ENCODE results near the gene TMC6.
"Not testable (repeated sequence)": the region's sequence is repeated elsewhere in the genome, so short reads cannot be mapped to it uniquely, and the experiment has no call there.

Gene TMC6

GRCh38 chr17:78107976-78108725 is 20.4 kb downstream of the TMC6 start:
- DNase-seq = no peak

DNA sequence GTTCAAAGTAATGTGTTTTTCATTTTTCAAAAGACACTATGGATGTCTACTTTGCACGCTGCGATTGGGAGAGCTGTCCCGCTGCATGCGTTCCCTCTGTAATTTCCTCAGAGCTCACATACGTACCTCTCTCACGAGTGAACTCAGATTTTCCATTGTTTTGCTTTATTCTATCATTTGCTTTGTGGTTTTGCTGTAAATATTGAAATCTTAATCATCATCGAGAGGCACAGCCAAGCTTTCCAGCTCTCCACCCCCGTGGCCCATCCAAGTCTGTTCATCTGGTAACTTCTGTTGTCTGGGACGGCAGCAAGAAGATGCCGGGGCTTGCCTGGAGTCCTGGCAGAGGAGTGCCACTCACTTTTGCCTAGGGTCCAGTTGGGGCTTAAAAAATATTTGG is 21.1 kb downstream of the TMC6 start:
- no peak for DNase-seq

DNA sequence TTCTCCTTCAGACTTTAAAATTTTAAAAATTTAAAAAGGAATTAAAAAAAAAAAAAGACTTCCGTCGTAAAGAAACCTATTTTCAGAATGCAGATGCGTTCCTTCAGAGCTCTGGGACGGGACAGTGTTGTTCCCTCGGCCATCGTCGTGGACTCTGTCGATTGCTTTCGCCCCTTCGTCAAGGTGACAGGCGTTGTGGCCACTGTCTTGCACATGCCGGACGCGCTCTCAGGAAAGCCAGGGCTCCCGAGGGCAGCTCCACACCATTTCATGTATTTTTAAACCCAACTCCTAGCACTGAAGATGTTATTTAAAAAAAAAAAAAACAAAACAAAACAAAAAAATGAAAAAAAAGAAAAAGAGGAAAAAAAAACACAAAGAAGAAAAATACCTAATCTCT is 22.3 kb downstream of the TMC6 start:
- no peak for DNase-seq

DNA sequence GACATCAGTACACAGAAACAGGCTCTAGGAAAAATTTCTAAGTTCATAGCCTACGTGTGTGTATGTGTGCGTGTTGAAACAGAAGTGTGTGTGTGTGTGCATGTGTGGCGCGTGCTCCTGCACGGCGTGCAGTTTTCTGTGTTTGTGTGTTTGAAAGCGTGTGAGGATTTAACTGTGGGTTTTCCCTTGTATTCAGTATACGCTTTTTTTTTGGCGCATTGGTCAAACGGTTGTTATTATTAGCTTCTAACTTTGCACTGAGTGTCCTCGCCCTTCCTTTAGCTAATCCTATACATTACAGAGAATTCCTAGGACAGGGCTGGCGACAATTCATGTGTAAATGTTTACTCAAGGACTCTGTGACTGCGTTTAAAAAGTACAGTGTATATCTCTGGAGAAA is 23.0 kb downstream of the TMC6 start:
- DNase-seq = no peak

- DNase-seq = no peak
Observed at GRCh38 chr17:78105101-78105500, 23.5 kb downstream of the TMC6 start.

- no peak for DNase-seq
Observed at GRCh38 chr17:78104540-78104941, 24.0 kb downstream of the TMC6 start.

GRCh38 chr17:78103311-78103710 is 25.2 kb downstream of the TMC6 start:
- DNase-seq = no peak

DNA sequence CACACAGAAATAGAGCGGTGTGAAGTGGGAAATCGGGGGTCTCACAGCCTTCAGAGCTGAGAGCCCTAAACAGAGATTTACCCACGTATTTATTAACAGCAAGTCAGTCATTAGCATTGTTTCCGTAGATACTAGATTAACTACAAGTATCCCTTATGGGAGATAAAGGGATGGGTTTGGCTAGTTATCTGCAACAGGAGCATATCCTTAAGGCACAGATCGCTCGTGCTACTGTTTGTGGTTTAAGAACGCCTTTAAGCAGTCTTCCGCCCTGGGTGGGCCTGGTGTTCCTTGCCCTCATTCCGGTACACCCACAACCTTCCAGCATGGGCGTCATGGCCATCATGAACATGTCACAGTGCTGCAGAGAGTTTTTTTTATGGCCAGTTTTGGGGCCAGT is 27.0 kb downstream of the TMC6 start:
- DNase-seq = no peak

GRCh38 chr17:78101112-78101511 is 27.4 kb downstream of the TMC6 start:
- no peak for DNase-seq

DNA sequence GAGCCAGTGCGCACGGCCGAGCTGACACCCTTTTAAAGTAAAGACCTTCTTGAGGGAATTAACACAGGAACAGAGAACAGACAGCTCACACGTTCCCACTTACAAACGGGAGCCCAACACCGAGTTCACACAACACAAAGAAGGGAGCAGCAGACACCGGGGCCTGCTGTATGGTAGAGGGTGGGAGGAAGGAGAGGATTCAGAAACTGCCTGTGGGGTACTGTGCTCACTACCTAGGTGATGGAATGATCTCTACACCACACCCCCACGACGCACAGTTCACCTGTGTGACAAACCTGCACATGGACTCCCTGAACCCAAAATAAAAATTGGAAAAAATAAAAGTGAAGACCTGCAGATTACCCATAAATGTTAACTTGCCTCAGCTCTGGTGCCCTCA is 32.5 kb downstream of the TMC6 start:
- DNase-seq = no peak

- no peak for DNase-seq
Observed at GRCh38 chr17:78095035-78095434, 33.5 kb downstream of the TMC6 start.

- no peak for DNase-seq
Observed at GRCh38 chr17:78092794-78093324, 35.7 kb downstream of the TMC6 start.

DNA sequence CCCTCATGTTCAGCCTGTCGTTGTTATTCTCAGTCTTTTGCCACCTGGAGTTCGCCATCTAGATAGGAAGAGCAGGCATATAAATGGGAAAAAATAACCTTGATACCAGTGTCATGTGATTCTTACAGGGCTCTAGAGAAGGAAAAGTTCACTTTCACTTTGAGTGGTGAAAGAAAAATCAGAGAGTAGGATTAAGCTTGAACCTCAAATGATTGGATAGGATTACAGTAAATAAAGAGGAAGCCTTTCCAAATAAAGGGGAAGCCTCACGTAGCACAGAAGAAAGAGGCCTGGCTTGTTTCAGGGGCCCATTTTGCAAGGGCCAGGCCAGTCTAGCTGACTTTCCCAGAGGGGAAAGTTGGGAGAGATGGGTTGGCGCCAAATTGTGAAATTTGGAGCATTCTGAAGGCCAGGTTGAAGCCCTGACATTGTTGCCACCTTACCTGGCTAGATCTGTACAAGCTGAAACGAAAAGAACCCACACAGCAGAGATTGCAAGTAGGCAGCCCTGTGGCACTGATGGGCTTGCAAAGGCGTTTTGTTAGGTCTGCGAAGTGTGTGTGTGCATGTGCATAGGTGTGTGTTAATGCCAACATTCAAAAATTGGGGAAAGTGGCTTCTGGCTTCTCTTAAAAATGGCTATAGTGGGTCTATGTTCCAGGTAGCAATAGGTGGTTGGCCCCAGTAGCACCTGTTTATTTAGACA is 38.8 kb downstream of the TMC6 start:
- no peak for DNase-seq

DNA sequence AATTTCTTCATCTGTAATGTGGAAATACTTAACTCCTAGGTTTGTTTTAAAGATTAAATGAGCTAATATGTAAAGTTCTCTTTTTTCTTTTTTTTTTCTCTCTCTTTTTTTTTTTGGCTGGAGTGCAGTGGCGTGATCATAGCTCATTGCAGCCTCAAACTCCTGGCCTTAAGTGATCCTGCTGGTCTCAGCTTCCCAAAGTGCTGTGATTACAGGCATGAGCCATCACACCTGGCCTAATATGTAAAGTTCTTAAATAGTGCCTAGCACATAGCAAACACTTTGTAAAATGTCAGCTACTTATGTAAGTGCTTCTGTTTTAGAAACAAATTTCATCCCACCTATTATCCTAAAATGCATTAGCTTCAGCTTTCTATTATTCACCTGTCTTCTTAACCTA is 40.0 kb downstream of the TMC6 start:
- DNase-seq = no peak

DNA sequence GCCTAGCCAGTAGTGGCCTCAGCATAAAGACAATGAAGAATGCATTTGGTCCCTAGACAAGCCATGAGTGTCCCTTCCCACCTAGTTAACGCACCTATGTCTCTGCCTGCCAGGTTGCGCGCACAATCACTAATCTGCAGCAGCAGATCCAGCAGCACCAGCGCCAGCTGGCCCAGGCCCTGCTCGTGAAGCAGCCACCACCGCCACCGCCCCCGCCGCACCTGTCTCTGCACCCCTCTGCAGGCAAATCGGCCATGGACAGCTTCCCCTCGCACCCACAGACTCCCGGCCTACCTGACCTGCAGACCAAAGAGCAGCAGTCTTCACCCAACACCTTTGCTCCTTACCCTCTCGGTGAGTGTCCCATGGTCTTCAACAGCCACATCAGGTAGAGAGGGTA is 41.8 kb downstream of the TMC6 start:
- no peak for DNase-seq

- DNase-seq = no peak
Observed at GRCh38 chr17:78082988-78083387, 45.6 kb downstream of the TMC6 start.

- DNase-seq = not testable (repeated sequence)
Observed at GRCh38 chr17:78082355-78082872, 46.1 kb downstream of the TMC6 start.

DNA sequence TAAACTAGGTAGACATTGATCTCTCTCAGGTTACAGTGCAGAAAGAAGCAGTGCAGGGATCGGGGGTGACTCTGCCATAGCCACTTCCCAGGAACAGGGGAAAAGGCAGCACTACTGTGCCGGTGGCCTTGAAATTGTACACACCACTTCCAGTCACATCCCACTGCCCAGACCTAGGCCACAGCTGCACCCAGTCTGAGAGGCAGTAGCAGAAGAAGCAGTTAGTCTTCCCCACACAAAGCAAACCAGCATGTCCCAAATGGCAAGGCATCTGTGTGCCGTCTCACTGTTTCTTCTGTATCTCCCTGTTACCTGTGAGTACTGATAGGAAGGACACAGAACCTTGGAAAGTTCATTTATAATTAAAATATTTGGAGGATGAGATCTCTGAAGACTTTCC is 47.0 kb downstream of the TMC6 start:
- no peak for DNase-seq

DNA sequence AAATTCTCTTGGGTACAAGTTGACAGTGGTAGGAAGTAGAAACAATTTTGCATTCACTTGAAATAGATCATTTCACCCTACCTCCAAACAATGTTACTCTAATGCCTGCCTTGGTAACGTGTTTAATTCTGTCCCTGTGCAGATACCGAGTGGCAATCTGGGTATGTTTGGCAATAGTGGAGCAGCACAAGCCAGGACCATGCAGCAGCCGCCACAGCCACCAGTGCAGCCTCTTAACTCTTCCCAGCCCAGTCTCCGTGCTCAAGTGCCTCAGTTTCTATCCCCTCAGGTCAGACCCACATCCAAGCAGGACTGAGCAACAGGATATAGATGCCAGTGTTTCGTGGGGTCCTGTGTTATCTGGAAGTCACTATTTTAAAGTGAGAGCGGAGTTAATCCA is 49.3 kb downstream of the TMC6 start:
- no peak for DNase-seq

DNA sequence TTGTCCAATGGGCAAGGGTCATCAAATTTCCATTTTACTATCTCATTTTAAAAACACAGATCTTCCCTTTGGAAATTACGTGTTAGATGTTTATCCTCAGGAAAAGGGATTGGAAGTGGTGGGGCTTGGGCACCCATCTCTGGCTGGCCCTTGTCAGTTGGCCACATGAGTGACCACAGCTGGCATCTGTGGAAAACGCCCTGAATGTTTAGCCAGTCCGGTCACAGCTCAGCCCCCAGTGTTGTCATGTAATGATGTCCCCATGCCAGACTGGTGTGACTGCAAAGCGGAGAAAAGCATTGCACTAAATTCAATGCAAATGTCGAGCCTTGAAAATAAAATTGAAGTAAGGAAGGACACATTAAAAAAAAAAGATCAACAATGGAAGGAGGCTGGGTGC is 53.0 kb downstream of the TMC6 start:
- no peak for DNase-seq

DNA sequence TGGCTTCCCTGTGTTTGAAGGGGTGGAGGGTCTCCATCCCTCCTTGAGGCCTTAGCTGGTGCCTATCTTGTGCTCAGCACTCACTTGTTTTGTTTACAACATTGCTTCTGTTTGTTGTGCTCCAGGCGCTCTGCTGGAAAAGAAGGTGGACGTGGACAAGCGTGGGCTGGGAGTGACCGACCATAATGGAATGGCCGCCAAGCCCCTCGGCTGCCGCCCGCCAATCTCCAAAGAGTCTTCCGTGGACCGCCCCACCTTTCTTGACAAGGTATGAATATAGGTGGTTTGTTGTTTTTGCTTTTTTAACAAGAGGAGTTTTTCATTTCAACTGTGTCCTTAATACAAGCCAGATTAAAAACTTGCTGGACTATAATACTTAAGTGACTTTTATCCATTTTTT is 53.5 kb downstream of the TMC6 start:
- no peak for DNase-seq

DNA sequence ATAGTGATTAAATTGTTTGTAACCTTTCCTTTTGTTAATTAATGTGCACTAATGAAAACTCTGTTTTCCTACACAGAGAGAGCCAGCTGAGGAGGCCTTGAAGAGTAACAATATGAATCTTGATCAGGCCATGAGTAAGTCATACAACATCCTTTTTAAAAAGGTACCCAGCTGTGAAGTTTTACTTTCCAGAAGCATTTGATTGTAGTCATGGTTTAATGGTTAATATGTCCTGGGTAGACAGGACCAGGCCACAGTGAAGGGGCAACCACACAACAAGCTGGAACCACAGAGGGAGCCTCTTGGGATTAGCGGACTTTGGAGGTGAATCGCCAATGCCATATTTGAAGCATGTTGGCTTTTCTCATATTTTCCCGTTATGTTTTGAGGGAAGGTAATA is 55.6 kb downstream of the TMC6 start:
- no peak for DNase-seq

- no peak for DNase-seq
Observed at GRCh38 chr17:78069695-78070094, 58.9 kb downstream of the TMC6 start.

DNA sequence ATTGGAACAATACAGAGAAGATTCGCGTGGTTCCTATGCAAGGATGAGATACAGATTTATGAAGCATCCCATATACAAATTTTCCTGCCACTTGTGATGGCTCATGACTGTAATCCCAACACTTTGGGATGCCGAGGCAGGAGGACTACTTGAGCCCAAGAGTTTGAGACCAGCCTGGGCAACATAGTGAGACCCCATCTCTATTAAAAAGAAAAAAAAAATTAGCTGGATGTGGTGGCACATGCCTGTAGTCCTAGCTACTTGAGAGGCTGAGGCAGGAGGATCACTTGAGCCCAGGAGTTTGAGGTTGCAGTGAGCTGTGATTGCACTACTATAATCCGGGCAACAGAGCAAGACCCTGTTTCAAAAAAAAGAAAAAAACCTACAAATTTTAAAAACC is 61.6 kb downstream of the TMC6 start:
- not testable (repeated sequence) for DNase-seq

Data from T-helper 9 cell (primary cell).